Stimulated activated CD4-positive, alpha-beta T cell treated with anti-CD3 and anti-CD28 coated beads, Interleukin-1b, Interleukin-23, amount 100 ng/mL, for 1 hour (primary cell): ENCODE measurements around the gene PRKCE.

Experiments used
- DNase-seq, 2 donors: peaks; one replicate each; pipeline ENCODE4 v3.0.0-alpha.2; 2020; ENCODE audit warnings: low read depth in 2 of 2

PRKCE gene

DNA sequence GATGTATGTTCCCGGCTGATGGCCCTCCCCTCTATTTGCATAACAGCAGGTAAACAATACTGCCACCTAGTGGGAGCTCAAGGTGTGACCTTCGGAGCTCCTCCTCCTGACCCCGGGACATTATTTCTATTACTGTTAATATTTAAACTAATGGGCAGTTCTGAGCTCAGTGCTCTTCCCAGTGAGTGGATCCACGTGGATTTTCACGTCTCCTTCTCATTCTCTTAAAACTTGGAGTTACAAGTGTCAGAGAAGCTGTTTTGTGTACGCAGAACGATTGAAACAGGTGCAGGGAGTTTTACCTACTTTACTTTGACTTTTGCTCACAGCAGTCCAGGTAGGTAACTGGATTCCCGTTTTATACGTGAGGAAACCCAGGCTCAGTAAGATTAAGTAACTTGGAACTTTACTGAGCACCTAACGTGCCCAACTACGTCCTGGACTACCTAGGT is 127.3 kb downstream of the PRKCE start:
- peak; percentile 41 to 44 for DNase-seq

- DNase-seq = no peak
Observed at GRCh38 chr2:45780541-45781463, 129.3 kb downstream of the PRKCE start.

DNA sequence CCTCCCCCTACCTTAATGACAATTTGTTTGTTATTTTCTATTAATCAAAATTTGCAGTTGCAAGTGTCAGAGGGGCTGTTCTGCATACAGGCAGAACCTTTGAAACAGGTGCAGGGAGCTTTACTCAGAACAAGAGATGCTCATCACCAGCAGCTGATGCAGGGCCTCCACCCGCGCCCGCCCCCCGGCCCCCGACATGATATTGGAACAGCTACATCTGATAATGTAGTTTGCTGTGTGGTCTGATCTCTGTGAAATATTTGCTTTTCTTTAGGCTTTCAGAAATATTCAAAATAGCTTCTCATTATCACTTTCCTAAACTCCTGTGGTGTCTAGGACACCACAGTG is 130.0 kb downstream of the PRKCE start:
- DNase-seq = no peak

- DNase-seq = no peak
Observed at GRCh38 chr2:45782436-45782835, 131.0 kb downstream of the PRKCE start.

- no peak for DNase-seq
Observed at GRCh38 chr2:45782986-45783385, 131.5 kb downstream of the PRKCE start.

DNA sequence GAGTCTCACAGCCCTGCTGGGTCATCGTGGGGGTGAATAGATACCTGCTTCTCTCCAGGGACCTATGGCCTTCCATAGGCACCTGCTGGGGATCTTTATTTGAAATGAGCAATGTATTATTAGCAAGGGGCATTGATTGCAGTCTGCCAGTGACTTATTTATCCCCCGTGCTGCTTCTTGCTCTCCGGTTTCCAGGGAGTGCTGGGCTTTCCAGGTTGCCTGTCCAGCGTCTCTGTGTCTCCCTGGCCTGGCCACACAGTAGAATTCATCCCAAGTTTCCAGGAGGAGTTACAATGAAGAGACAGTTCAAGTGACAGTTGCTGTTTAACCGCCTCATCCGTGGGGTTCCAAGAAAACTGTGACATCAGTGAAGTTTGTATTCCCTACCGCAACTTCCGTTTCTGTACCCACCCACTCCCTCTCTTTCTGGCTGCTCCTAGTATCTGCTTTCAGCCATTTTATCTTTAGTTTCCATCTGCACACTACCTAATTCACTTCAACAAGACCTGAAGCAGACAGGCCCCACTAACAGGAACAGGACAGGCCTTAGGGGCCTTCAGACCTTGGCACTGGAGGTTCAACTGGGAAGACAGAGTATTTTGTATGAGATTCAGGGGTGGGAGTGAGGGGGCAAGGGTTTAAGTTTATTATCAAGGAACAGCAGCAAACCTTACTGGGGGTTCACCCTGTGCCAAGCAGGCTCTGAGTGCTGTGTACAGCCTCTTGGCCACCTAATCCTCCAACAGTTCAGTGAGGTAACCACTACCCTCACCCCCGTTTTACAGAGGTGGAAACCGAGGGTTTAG is 134.8 kb downstream of the PRKCE start:
- DNase-seq = no peak

GRCh38 chr2:45786836-45787357 is 135.4 kb downstream of the PRKCE start:
- DNase-seq = no peak

DNA sequence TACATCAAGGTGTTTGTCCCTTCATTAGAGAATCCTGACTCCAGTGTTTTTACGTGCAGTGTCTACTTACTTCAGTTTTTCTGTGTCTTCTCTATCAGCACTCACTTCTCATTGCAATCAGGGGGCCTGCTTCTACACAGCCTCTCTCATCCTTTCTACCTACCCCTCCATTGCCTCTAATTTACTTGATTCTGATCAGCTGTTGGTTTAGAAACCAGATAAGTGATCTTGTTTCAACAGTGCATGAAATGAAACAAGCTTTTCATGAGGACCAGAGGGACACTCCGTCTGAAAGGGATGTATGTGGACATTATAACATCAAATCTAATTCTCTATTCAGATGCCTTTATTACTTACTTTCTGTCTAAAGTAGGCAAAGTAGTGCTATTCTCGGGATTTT is 136.9 kb downstream of the PRKCE start:
- no peak for DNase-seq

DNA sequence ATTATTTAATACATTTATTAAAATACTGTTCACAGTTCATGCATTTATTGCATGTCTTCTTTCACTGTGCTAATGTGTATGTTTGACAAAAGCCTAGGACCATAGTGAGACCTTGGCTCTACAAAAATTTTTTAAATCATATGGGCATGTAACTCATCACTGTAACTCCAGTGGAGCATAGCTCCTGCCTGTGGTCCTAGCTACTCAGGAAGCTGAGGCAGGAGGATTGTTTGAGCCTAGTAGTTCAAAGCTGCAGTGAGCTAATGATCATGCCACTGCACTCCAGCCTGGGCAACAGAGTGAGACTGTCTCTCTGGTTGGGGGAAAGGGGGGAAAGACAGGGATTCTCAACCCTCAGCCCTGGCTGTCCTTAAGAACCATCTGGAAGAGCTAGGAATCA is 137.8 kb downstream of the PRKCE start:
- DNase-seq = no peak

- no peak for DNase-seq
Observed at GRCh38 chr2:45789961-45790723, 138.7 kb downstream of the PRKCE start.

DNA sequence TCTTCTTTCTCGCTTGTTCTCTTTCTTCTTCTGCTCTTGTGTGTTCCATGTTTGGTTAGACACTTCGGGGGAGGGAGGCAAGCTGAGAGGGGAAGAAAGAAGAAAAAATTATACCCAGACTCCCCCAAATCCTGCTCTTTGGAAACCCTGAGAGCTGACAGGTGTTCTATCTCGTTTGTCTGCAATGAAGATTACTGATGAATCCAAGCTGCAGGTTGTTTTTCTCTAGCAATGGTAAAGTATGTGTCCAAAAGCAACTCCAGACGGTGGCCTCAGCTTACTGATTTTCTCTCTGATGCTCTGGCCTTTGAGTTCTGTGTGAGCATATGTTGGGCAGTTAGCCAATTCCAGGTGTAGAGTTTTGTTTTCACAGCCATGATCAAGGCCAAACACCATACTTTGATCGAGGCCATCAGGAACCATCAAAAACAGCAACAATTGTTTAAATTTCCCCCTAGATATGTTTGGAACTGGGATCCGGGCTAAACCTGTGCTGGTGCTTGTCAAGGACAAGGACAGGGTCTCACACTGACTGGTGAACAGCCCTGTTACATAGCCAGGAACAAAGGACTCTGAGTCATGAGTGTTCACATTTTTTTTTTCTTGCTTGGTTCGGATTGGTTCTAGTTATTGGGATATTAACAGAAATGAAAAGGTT is 142.0 kb downstream of the PRKCE start:
- no peak for DNase-seq

DNA sequence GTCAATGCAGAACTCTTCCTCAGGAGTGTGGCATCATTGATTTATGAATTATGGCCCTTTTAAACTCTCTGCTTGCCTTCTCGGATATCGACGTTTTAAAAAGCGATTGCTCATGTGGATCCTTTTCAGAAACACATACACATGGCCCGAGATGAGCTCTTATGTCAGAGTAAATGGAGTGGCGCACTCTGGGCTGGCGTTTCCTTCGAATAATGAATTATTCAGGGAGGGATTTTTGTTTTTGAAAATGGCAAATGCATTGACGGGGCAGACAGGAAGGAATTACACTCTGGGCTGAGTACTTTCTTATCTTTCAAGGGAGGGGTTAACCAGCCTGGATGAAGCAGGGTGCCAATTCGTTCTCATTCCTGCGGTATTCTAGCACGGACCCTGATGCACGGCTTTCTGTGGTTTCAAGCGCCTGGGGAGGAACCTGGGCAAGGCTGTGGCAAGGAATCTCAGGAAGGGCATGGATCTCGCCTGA is 142.7 kb downstream of the PRKCE start:
- DNase-seq = no peak

DNA sequence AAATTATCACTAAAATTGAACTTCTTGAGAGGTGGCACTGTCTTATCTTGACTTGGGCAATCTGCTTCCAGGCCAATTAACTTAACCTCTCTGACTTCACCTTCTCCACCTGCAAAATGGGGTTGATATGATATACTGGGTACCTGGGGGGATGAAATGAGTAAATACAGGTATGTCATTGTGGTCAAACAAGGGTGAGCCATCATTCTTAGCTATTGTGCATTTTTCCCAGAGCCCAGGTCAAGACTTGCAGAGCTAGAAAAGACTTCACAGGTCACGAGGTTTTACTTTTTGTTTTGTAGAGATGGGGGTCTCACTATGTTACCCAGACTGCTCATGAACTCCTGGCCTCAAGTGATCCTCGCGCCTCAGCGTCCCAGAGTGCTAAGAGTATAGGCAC is 145.0 kb downstream of the PRKCE start:
- no peak for DNase-seq

DNA sequence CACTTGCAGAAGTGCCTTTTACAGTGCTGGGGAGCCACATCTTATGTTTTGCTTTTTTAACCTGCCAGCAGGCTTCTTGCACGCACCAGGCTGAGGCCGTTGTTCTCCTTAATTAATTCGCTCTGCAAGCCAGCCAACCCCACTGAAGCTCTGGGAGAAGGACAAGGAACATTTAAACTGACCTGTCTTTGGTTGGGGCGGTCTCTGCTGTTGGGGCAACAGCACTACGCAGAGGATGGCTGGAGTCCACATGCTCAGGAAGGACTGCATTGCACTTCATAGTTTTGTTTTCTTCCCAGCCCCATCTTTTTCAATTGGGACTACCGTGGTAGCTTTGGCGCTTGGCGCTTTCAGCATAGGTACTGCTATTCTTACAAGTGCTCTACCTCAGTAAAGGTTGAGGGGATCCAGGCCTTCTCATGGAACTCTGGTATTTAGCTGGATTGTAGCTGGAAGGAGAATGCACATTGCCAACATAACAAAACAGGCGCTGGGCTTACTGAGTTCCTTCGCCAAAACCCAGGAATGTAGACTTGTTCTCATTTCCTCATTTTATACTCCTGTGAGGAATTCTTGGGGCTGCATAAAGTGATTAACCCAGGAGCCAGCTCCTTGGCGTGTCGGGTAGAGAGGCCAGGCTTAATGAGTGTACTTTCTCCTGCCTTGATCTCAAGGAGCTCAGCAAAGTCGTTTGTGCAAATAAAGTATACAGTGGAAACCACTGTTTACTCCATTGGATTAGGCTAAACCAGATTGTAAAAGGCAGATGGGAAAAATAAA is 146.2 kb downstream of the PRKCE start:
- no peak for DNase-seq

GRCh38 chr2:45799679-45800381 is 148.4 kb downstream of the PRKCE start:
- no peak for DNase-seq

- no peak for DNase-seq
Observed at GRCh38 chr2:45802499-45803138, 151.1 kb downstream of the PRKCE start.

DNA sequence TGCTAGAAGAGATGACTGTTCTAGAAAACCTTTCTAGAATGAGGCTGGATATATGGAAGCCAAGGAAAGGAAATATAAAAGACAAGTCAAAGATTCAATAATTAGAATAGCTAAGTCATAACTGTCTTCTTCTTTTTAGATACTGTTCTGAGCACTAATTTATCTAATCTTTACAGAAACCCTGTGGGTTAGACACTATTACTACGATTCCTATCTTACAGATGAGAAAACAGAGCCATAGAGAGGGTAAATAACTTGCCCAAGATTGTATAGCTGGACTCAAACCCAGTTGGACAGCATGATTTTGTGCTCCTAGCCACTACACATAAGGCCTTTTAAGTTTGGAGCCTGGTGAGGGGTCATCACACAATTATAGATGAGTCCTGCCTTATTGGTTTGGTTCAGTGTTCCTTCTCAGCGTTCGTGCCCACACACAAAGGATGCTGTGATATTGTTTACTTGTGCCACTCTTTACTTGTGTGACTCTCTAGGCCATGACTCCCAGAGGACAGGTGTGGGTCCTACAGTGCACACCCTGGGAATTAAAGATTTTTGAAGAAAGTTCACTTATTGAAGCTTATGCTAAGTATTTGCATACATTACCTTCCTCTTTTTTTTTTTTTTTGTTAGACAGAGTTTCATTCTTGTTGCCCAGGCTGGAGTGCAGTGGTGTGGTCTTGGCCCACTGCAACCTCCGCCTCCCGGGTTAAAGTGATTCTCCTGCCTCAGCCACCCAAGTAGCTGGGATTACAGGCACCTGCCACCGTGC is 153.7 kb downstream of the PRKCE start:
- no peak for DNase-seq

DNA sequence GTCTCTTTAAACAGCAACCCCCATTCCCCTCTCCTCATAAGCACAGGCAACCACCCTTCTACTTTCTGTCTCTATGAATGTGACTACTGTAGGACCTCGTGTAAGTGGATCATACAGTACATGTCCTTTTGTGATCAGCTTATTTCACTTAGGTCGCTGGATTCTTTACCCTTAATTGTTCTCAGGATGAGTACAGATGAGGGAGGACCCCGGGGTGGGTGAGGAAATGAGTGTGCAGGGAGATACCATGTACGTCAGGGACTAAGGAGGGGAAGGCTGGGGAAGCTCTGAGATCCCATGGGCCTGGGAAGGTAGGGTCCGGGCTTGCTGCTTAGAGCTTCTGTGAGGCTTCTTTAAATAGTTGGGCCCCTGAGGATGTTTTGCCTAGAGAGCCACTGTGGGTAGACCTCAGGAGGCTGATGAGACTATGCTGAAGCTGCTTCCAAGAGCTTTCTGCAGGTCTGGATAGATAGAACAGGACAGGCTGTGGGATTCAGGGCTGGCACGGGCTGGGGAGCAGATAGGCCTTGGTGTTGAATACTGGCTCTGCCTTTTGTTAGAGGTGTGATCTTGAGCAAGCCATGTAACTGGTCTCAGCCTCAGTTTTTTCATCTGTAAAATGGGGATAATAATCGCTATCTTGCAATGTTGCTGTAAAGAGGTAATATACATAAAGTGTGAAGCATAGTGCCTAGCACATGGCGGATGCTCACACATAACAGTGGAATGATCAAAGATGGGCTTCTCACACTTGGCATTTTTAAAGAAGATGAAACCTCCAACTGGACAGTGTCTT is 155.3 kb downstream of the PRKCE start:
- DNase-seq = no peak
